GM12891 (cell line): ENCODE measurements around the gene MEGF8.

ENCODE experiments used
- DNase-seq: peaks from one replicate; pipeline ENCODE4 v3.0.0; 2011; ENCODE audit warnings: low spot score; ENCODE audit not compliant: insufficient read length
- FAIRE-seq: peaks from 2 replicates; lab custom pipeline; 2011; peaks lifted over from hg19 to GRCh38; lab: Jason Lieb, UNC
- PAX5 ChIP-seq: IDR thresholded peaks from 2 replicates; pipeline ENCODE4 v1.6.1; 2011; ENCODE audit warnings: low read length, moderate library complexity, mild to moderate bottlenecking; ENCODE audit not compliant: insufficient read depth, severe bottlenecking
- POLR2A ChIP-seq: IDR thresholded peaks from 2 replicates; pipeline ENCODE4 v1.6.1; 2011; ENCODE audit warnings: low read depth, low read length, control low read depth
- POLR2AphosphoS5 ChIP-seq: IDR thresholded peaks from 2 replicates; pipeline ENCODE4 v1.6.1; 2011; ENCODE audit warnings: low read depth, low read length, control low read depth
- POU2F2 ChIP-seq: IDR thresholded peaks from 2 replicates; pipeline ENCODE4 v1.6.1; 2011; ENCODE audit warnings: low read depth, mild to moderate bottlenecking, control low read depth, low read length, moderate library complexity
- SPI1 ChIP-seq: IDR thresholded peaks from 2 replicates; pipeline ENCODE4 v1.6.1; 2011; ENCODE audit warnings: low read depth, low read length, control low read depth
- TAF1 ChIP-seq: IDR thresholded peaks from 2 replicates; pipeline ENCODE4 v1.6.1; 2011; ENCODE audit warnings: low read depth, low read length, control low read depth

The MEGF8 gene

DNA sequence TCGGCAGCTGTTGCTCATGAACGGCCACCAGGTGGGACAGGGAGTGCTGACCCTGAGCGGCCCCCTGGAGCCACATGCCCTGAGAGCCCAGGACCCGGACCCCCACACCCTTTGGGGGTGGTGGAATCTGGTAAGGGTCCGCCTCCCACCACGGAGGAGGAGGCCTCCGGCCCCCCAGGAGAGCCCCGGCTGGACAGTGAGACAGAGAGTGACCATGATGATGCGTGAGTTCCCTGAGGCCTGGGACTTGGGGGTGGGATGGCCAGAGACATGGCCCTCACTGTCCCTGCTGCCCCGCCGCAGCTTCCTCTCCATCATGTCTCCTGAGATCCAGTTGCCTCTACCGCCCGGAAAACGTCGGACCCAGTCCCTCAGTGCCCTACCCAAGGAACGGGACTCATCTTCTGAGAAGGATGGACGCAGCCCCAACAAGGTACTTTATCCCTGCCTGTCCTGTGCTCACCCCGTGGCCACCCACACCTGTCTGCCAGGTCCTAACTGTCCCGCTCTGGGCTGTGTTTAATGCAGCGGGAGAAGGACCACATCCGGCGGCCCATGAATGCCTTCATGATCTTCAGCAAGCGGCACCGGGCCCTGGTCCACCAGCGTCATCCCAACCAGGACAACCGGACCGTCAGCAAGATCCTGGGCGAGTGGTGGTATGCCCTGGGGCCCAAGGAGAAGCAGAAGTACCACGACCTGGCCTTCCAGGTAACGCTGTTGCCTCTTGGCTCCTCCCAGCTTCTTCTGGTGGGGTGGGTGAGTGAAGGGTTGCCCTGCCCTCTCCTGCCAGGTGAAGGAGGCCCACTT, 38.2 kb upstream of the MEGF8 start:
- TF ChIP-seq POLR2A, result no peak
- TF ChIP-seq SPI1, result no peak
- TF ChIP-seq PAX5, result no peak
- TF ChIP-seq POU2F2, result no peak
- no peak for TF ChIP-seq POLR2AphosphoS5
- no peak for TF ChIP-seq TAF1
- no peak for FAIRE-seq
- no peak for DNase-seq

DNA sequence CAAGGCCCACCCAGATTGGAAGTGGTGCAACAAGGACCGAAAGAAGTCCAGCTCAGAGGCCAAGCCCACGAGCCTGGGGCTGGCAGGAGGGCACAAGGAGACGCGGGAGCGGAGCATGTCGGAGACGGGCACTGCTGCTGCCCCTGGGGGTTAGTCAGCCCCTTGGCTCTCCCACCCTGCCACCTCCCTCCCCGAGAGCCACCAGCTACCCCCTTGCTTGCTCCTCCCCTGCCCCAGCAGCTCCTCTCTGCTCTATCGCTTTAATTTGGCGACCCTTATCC, 37.7 kb upstream of the MEGF8 start:
- no peak for FAIRE-seq
- no peak for DNase-seq
- TF ChIP-seq POU2F2, result no peak
- no peak for TF ChIP-seq TAF1
- TF ChIP-seq POLR2A, result no peak
- no peak for TF ChIP-seq PAX5
- TF ChIP-seq SPI1, result no peak
- TF ChIP-seq POLR2AphosphoS5, result no peak

DNA sequence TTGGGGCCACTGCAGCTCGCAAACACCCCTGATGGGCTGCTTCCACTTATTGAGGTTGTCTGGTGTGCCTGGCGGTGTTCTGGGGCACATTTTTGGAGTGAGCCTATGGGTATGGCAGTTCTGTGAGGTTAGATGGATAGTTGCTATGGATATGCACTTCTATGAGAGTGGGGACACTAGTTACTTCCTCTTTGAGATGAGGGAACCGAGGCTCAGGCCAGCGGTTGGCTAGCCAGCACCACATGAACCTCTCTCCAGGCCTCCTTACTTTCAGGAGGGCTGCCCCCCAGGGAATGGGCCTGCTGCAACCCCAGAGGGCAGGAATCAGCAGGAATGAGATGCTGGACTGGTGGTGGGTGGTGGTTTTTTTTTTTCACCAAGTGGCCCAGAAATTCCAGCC, 37.0 kb upstream of the MEGF8 start:
- no peak for DNase-seq
- FAIRE-seq, result no peak
- TF ChIP-seq POLR2AphosphoS5 (no peak), TAF1 (no peak), PAX5 (no peak), POU2F2 (no peak), SPI1 (no peak), POLR2A (no peak)

DNA sequence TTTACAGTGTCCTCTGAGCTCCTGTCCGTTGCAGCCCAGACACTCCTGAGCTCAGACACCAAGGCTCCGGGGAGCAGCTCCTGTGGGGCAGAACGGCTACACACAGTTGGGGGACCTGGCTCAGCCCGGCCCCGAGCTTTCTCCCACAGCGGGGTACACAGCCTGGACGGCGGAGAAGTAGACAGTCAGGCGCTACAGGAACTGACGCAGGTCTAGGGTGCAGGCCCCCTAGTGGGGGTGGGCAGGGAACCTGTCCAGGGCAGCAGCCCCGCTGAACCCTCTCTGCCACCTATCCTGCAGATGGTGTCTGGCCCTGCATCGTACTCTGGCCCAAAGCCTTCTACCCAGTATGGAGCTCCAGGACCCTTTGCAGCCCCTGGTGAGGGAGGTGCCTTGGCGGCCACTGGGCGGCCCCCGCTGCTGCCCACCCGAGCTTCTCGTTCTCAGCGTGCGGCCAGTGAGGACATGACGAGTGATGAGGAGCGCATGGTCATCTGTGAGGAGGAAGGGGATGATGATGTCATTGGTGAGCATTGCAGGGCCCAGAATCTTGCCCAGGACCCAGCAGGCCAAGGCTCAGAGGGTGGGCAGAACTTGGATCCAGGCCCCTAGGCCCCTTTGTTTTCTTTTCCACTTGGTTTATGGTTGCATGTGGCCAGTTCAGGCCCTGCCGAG, 36.4 kb upstream of the MEGF8 start:
- TF ChIP-seq PAX5 (no peak), SPI1 (no peak), POLR2AphosphoS5 (no peak), POLR2A (no peak), POU2F2 (no peak), TAF1 (no peak)
- DNase-seq, result no peak
- FAIRE-seq, result no peak

DNA sequence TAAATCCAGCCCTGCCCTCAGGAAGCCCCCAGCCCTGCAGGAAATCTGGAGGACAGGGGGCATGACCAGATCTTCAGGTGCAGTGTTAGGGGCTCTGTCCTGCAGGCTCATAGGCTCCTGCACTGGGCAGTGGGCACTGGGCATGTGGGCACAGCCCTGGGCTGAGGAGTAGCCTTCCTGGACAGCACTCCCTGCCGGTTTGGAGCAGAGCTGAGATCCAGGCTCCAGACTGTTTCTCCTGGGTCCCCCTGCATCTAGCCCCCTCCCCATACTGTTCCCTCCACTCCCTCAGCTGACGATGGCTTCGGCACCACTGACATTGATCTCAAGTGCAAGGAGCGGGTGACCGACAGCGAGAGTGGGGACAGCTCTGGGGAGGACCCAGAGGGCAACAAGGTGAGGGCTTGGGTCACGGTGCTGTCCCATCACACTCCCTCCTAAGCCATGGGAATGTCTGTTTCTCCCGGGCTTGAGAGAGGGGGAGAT, 35.8 kb upstream of the MEGF8 start:
- FAIRE-seq (no peak), DNase-seq (no peak)
- TF ChIP-seq POU2F2, result no peak
- TF ChIP-seq SPI1, result no peak
- TF ChIP-seq POLR2A, result no peak
- no peak for TF ChIP-seq PAX5
- TF ChIP-seq TAF1, result no peak
- no peak for TF ChIP-seq POLR2AphosphoS5

DNA sequence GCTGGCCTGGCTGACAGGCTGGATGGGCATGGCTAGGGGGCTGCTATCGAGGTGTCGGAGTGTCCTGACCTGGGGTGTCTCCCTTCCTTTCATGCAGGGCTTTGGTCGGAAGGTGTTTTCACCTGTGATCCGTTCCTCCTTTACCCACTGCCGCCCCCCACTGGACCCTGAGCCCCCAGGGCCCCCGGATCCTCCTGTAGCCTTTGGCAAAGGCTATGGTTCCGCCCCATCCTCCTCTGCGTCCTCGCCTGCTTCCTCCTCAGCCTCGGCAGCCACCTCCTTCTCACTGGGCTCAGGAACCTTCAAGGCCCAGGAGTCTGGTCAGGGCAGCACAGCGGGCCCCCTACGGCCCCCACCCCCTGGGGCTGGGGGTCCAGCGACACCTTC, 35.3 kb upstream of the MEGF8 start:
- DNase-seq (no peak), FAIRE-seq (no peak)
- TF ChIP-seq POU2F2, result no peak
- TF ChIP-seq TAF1, result no peak
- no peak for TF ChIP-seq PAX5
- TF ChIP-seq SPI1, result no peak
- no peak for TF ChIP-seq POLR2AphosphoS5
- no peak for TF ChIP-seq POLR2A

DNA sequence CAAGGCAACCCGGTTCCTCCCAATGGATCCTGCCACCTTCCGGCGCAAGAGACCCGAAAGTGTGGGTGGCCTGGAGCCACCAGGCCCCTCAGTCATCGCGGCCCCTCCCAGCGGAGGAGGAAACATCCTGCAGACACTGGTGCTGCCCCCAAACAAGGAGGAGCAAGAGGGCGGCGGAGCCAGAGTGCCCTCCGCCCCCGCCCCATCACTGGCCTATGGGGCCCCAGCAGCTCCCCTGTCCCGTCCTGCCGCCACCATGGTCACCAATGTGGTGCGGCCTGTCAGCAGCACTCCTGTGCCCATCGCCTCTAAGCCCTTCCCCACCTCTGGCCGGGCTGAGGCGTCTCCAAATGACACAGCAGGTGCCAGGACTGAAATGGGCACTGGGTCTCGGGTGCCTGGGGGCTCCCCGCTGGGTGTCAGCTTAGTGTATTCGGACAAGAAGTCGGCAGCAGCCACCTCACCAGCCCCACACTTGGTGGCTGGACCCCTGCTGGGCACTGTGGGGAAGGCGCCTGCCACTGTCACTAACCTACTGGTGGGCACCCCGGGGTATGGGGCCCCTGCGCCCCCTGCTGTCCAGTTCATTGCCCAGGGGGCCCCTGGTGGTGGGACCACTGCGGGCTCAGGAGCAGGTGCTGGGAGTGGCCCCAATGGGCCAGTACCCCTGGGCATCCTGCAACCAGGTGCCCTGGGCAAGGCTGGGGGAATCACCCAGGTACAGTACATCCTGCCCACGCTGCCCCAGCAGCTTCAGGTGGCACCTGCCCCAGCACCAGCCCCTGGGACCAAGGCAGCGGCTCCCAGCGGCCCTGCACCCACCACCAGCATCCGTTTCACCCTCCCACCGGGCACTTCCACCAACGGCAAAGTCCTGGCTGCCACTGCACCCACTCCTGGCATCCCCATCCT, 34.7 kb upstream of the MEGF8 start:
- TF ChIP-seq TAF1 (no peak), POU2F2 (no peak), SPI1 (no peak)
- DNase-seq, result no peak
- FAIRE-seq, result no peak

DNA sequence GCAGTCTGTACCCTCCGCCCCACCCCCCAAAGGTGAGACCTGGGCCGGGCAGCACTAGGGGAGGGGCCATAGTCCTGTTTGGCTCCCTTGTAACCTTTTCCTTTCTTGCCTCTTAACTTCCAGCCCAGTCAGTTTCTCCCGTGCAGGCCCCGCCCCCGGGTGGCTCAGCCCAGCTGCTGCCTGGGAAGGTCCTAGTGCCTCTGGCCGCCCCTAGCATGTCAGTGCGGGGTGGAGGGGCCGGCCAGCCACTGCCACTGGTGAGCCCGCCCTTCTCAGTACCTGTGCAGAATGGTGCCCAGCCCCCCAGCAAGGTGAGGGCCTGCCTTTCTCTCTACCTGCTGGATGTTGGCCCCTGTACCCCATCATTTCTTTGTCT, 34.0 kb upstream of the MEGF8 start:
- no peak for FAIRE-seq
- no peak for DNase-seq
- no peak for TF ChIP-seq TAF1
- no peak for TF ChIP-seq POLR2A
- TF ChIP-seq PAX5, result no peak
- TF ChIP-seq SPI1, result no peak
- no peak for TF ChIP-seq POLR2AphosphoS5
- no peak for TF ChIP-seq POU2F2

DNA sequence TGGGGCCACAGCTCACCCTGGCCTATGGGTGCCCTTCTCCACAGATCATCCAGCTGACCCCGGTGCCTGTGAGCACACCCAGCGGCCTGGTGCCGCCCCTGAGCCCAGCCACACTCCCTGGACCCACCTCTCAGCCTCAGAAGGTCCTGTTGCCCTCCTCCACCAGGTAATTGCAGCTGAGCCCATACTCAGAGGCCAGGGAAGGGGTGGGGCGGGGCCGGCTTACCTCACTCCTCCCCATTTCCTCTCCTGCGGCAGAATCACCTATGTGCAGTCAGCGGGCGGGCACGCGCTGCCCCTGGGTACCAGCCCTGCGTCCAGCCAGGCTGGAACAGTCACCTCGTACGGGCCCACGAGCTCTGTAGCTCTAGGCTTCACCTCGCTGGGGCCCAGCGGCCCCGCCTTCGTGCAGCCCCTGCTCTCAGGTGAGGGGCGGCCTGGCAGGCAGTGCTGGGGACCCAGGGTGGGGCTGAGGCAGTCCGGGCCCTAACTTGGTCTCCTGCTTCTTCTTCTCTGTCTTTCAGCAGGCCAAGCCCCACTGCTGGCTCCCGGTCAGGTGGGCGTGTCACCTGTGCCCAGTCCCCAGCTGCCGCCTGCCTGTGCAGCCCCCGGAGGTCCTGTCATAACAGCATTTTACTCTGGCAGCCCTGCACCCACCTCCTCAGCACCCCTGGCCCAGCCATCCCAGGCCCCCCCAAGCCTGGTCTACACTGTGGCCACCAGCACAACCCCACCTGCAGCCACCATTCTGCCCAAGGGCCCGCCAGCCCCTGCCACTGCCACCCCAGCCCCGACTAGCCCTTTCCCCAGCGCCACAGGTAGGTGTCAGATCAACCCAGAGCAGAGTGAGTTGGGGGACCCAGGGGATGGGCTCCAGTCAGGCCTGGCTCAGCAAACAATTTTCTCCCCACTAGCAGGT, 33.1 kb upstream of the MEGF8 start:
- DNase-seq, result no peak
- no peak for TF ChIP-seq POU2F2
- FAIRE-seq, result no peak
